HEK293T (cell line): Measurements from ENCODE around the gene UMODL1.

ENCODE experiments used
- BHLHE40 ChIP-seq: fragments of 450-650 bp; IDR thresholded peaks from 2 replicates; pipeline ENCODE4 v1.6.1; 2016; ENCODE audit warnings: mild to moderate bottlenecking, moderate library complexity, borderline replicate concordance
- FOXM1 ChIP-seq: fragments of 450-650 bp; IDR thresholded peaks from 2 replicates; pipeline ENCODE4 v1.6.1; 2017; ENCODE audit warnings: mild to moderate bottlenecking, borderline replicate concordance
- HDGF ChIP-seq: fragments of 450-650 bp; IDR thresholded peaks from 2 replicates; pipeline ENCODE4 v1.6.1; 2017; ENCODE audit warnings: antibody characterized with exemption, borderline replicate concordance
- L3MBTL2 ChIP-seq: fragments of 450-650 bp; conservative IDR thresholded peaks from 2 replicates; pipeline ENCODE4 v1.6.1; 2016; ENCODE audit warnings: mild to moderate bottlenecking
- SP1 ChIP-seq: fragments of 450-650 bp; IDR thresholded peaks from 2 replicates; pipeline ENCODE4 v1.6.1; 2017
- SUZ12 ChIP-seq: fragments of 450-650 bp; IDR thresholded peaks from 2 replicates; pipeline ENCODE4 v1.6.1; 2016; ENCODE audit warnings: mild to moderate bottlenecking
- TARDBP ChIP-seq: fragments of 450-650 bp; IDR thresholded peaks from 2 replicates; pipeline ENCODE4 v1.6.1; 2016

DNA sequence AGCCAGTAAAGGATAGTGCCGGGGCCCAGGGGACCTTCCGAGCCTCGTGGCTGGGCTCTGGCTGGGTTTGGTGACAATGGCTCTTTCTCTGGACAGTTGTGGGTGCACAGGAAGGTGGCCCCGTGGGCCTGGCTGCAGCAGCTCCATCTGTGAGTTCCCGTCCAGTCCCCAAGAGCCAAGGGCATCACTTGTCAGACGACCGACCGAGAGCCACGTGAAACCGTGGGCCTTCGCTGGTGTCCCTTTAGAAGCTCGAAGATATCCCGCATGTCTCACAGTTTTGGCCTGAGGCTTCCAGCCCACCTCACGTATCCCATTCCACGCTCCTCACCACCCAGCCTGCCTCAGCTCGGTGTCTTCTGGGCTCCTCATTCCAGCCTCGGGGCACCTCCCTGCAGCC lies 27.2 kb upstream of the UMODL1 start:
- TF ChIP-seq L3MBTL2: no peak
- no peak for TF ChIP-seq SP1
- TF ChIP-seq SUZ12: no peak
- no peak for TF ChIP-seq BHLHE40
- TF ChIP-seq HDGF: no peak
- TF ChIP-seq FOXM1: no peak
- no peak for TF ChIP-seq TARDBP
